CD4-positive, alpha-beta T cell (primary cell): ENCODE measurements around the gene HOXA9. TPM values are rescaled to one million over a fixed set of nuclear protein-coding genes. Genes with fewer than 3 reads are reported as not detected.
A peak's percentile ranks its signal among the peaks of the same experiment; 100 is the strongest.

Source experiments
- ATAC-seq: fragments of 200-7000 bp; cut with Tn5 transposase; one replicate; pipeline ENCODE4 v1.10.0; 2022; ENCODE audit warnings: mild to moderate bottlenecking; ENCODE audit not compliant: poor library complexity
- CTCF ChIA-PET: fragments of 350-600 bp; sonication (Branson Sonifier 250); formaldehyde crosslinking; loops from one replicate; lab custom pipeline; 2021; ENCODE audit warnings: antibody characterized with exemption, inconsistent platforms; lab: Charles Lee
- POLR2A ChIA-PET: fragments of 350-600 bp; sonication (Branson Sonifier 250); formaldehyde crosslinking; loops from one replicate; lab custom pipeline; 2021; ENCODE audit warnings: antibody characterized with exemption, inconsistent platforms; lab: Charles Lee
- DNase-seq, 14 experiments: peaks; one replicate each; pipeline ENCODE4 v3.0.0-alpha.2; 2013 to 2020; ENCODE audit warnings: mixed read lengths in 2 of 14
- H3K27ac ChIP-seq, 2 donors: one replicate each; pipeline versions ENCODE4 v1.5.1 to v1.7.0; 2013; ENCODE audit warnings: low read length in 2 of 2, low read depth in 1 of 2, mild to moderate bottlenecking in 1 of 2
- H3K27me3 ChIP-seq, 2 experiments: 1 replicate in 1 of 2; 2 replicates in 1 of 2; pipeline versions ENCODE4 v1.6.1 to v1.7.0; 2013; ENCODE audit warnings: low read length in 2 of 2, control low read depth in 1 of 2, mild to moderate bottlenecking in 1 of 2, moderate library complexity in 1 of 2; ENCODE audit not compliant: insufficient read depth in 2 of 2, control insufficient read depth in 1 of 2
- H3K36me3 ChIP-seq: one replicate; pipeline ENCODE4 v1.6.1; 2013; ENCODE audit warnings: low read length, control low read depth; ENCODE audit not compliant: insufficient read depth
- H3K4me1 ChIP-seq: one replicate; pipeline ENCODE4 v1.6.1; 2013; ENCODE audit warnings: low read length, control low read depth; ENCODE audit not compliant: insufficient read depth
- H3K4me3 ChIP-seq: one replicate; pipeline ENCODE4 v1.5.1; 2013; ENCODE audit warnings: mild to moderate bottlenecking, low read length, moderate library complexity
- H3K9me3 ChIP-seq, 2 experiments: 1 replicate in 1 of 2; 2 replicates in 1 of 2; pipeline versions ENCODE4 v1.6.1 to v1.7.0; 2013; ENCODE audit warnings: low read length in 2 of 2, mild to moderate bottlenecking in 2 of 2, control low read depth in 1 of 2, moderate library complexity in 1 of 2; ENCODE audit not compliant: control insufficient read depth in 1 of 2, insufficient read depth in 1 of 2
- H3K27ac Mint-ChIP-seq: one replicate; pipeline ENCODE4 v1.8.0; 2020; ENCODE audit warnings: mixed read lengths
- H3K27me3 Mint-ChIP-seq: one replicate; pipeline ENCODE4 v1.8.0; 2021; ENCODE audit warnings: mixed read lengths
- H3K36me3 Mint-ChIP-seq: one replicate; pipeline ENCODE4 v1.8.0; 2021; ENCODE audit warnings: low read depth, mixed read lengths
- H3K4me1 Mint-ChIP-seq: one replicate; pipeline ENCODE4 v1.8.0; 2021; ENCODE audit warnings: low read depth, mixed read lengths
- H3K4me3 Mint-ChIP-seq: one replicate; pipeline ENCODE4 v1.8.0; 2020; ENCODE audit warnings: mild to moderate bottlenecking, mixed read lengths
- H3K9me3 Mint-ChIP-seq: one replicate; pipeline ENCODE4 v1.8.0; 2020; ENCODE audit warnings: mixed read lengths
- CTCF ChIP-seq: fragments of 200-600 bp; IDR thresholded peaks from one replicate; pipeline ENCODE4 v1.8.0; 2022; ENCODE audit warnings: antibody characterized with exemption, mild to moderate bottlenecking
- intact Hi-C, 2 experiments: fragments of 100-400 bp; cut with DNase I in 1 of 2; cut with micrococcal nuclease in 1 of 2; formaldehyde crosslinking; loops; one replicate each; pipeline versions ENCODE4 v1.15.1 to v1.9.0; 2023 to 2025; cut with DNase I, micrococcal nuclease
- total RNA-seq, 174 experiments: library from RNA in 2 of 174; stranded (reverse) in 2 of 174; gene quantifications; one replicate each; pipeline ENCODE4 v1.2.3 and lab custom pipeline; 2021 to 2026

Gene HOXA9
- total RNA-seq, 2 experiments from 2014 or later: not detected

- Mint-ChIP-seq H3K27ac (no peak within 1 kb of the TSS), H3K27me3 (peaks cover 86% of the 10 kb centered on the region), H3K9me3 (no peaks in the 10 kb centered on the region), H3K4me3 (peak within 1 kb of the TSS; percentile 81), H3K4me1 (peaks cover 28% of the 10 kb centered on the region), H3K36me3 (no peaks in the 10 kb centered on the region)
- ChIA-PET POLR2A (interaction anchor here (0.7 to 2.5 kb wide), 4 partner anchors 8 to 16 kb away, joined by 3 to 14 read pairs (median 8); no protein-coding TSS in a partner anchor), CTCF (interaction anchor here (0.9 to 2.9 kb wide), 3 partner anchors 13 to 24 kb away, joined by 3 to 10 read pairs (median 10); no protein-coding TSS in a partner anchor)
- TF ChIP-seq CTCF: no peak
- Histone ChIP-seq H3K27ac (no peak within 1 kb of the TSS), H3K4me1 (peaks cover 47% of the 10 kb centered on the region), H3K36me3 (no peaks in the 10 kb centered on the region), H3K4me3 (peak within 1 kb of the TSS; percentile 34), H3K9me3 (peaks cover 5 to 50% of the 10 kb centered on the region in 2 experiments), H3K27me3 (peaks cover 70 to 95% of the 10 kb centered on the region in 2 experiments)
- DNase-seq (peak in 4 of 14 experiments; percentile 0 to 32 (median 8)), ATAC-seq (peak; percentile 19)
- intact Hi-C loops: loop anchor here in 1 of 2 experiments (2.0 kb wide), 1 partner anchor 13 kb away; no protein-coding TSS in a partner anchor
These were observed 8.9 kb upstream of the HOXA9 start, which contains the start of gene HOXA10 for GRCh38 chr7:27173956-27174873. Gene HOXA10 (minus strand): TSS chr7:27174320. CDS start chr7:27174306, 14 bp downstream.

- Histone ChIP-seq H3K27me3 (peaks cover 72 to 95% of the 10 kb centered on the region in 2 experiments), H3K36me3 (no peaks in the 10 kb centered on the region), H3K27ac (no peak overlapping the region), H3K9me3 (peaks cover 5 to 56% of the 10 kb centered on the region in 2 experiments), H3K4me3 (no peak overlapping the region), H3K4me1 (peaks cover 54% of the 10 kb centered on the region)
- H3K9me3 Mint-ChIP-seq: no peaks in the 10 kb centered on the region
- TF ChIP-seq CTCF: no peak
- DNase-seq (peak in 4 of 14 experiments; percentile 28 to 69 (median 52)), ATAC-seq (peak; percentile 54)
- intact Hi-C loops: loop anchor here in 1 of 2 experiments (2.0 kb wide), 1 partner anchor 13 kb away; no protein-coding TSS in a partner anchor
- H3K4me1 Mint-ChIP-seq: peaks cover 33% of the 10 kb centered on the region
- H3K27ac Mint-ChIP-seq: no peak overlapping the region
- peaks cover 84% of the 10 kb centered on the region for H3K27me3 Mint-ChIP-seq
- no peaks in the 10 kb centered on the region for H3K36me3 Mint-ChIP-seq
- ChIA-PET CTCF (interaction anchor here (2.7 to 2.9 kb wide), 2 partner anchors 12 to 23 kb away, joined by 10 read pairs; no protein-coding TSS in a partner anchor), POLR2A (interaction anchor here (1.1 to 2.5 kb wide), 4 partner anchors 9 to 17 kb away, joined by 3 to 14 read pairs (median 8); no protein-coding TSS in a partner anchor)
- H3K4me3 Mint-ChIP-seq: no peak overlapping the region
These were observed 8.2 kb upstream of the HOXA9 start for GRCh38 chr7:27173511-27173955.
